GM18870 (cell line): ENCODE measurements around the gene SLFNL1.

Experiments used
- ATAC-seq: cut with Tn5 transposase; IDR thresholded peaks from one replicate; pipeline ENCODE4 v1.9.1; 2021; ENCODE audit warnings: moderate library complexity; ENCODE audit not compliant: unreplicated experiment

The SLFNL1 gene

GRCh38 chr1:41020654-41021053 is 871 bp downstream of the SLFNL1 start:
- ATAC-seq = no peak

- no peak for ATAC-seq
Observed at GRCh38 chr1:41020109-41020576, 1.4 kb downstream of the SLFNL1 start.

GRCh38 chr1:41019353-41019745 is 2.2 kb downstream of the SLFNL1 start:
- no peak for ATAC-seq

- ATAC-seq = no peak
Observed at GRCh38 chr1:41018018-41018410, 3.5 kb downstream of the SLFNL1 start.

GRCh38 chr1:41017141-41018017 is 4.1 kb downstream of the SLFNL1 start:
- ATAC-seq = no peak

- ATAC-seq = no peak
Observed at GRCh38 chr1:41015897-41016470, 5.5 kb downstream of the SLFNL1 start.

GRCh38 chr1:41015281-41015896 is 6.1 kb downstream of the SLFNL1 start:
- no peak for ATAC-seq

- no peak for ATAC-seq
Observed at GRCh38 chr1:41014871-41015270, 6.7 kb downstream of the SLFNL1 start.

- ATAC-seq = no peak
Observed at GRCh38 chr1:41013796-41014195, 7.7 kb downstream of the SLFNL1 start.

GRCh38 chr1:41013024-41013423 is 8.5 kb downstream of the SLFNL1 start:
- no peak for ATAC-seq

GRCh38 chr1:41010345-41010744 is 11.2 kb downstream of the SLFNL1 start:
- ATAC-seq = no peak

GRCh38 chr1:41009466-41009865 is 12.1 kb downstream of the SLFNL1 start:
- ATAC-seq = no peak

GRCh38 chr1:41006942-41007865 is 14.3 kb downstream of the SLFNL1 start:
- no peak for ATAC-seq

- ATAC-seq = no peak
Observed at GRCh38 chr1:41005876-41006275, 15.6 kb downstream of the SLFNL1 start.

GRCh38 chr1:41003640-41004220 is 17.8 kb downstream of the SLFNL1 start:
- ATAC-seq = peak; percentile 92

GRCh38 chr1:41003127-41003639 is 18.3 kb downstream of the SLFNL1 start:
- peak; percentile 13 for ATAC-seq

GRCh38 chr1:40998668-40999067 is 22.9 kb downstream of the SLFNL1 start:
- no peak for ATAC-seq

- no peak for ATAC-seq
Observed at GRCh38 chr1:40997096-40997495, 24.4 kb downstream of the SLFNL1 start.

- no peak for ATAC-seq
Observed at GRCh38 chr1:40989066-40989465, 32.5 kb downstream of the SLFNL1 start.

- no peak for ATAC-seq
Observed at GRCh38 chr1:40988280-40988679, 33.2 kb downstream of the SLFNL1 start.
